ENCODE results near the gene THAP4. TPM values are rescaled to one million over a fixed set of nuclear protein-coding genes. Genes with fewer than 3 reads are reported as not detected.

Gene THAP4
- total and polyA plus RNA-seq, 2 of the 13 experiments (the other 11 are each of a cell fraction or from before 2014, with no cell fraction given): 59.7 to 75.7 TPM

DNA sequence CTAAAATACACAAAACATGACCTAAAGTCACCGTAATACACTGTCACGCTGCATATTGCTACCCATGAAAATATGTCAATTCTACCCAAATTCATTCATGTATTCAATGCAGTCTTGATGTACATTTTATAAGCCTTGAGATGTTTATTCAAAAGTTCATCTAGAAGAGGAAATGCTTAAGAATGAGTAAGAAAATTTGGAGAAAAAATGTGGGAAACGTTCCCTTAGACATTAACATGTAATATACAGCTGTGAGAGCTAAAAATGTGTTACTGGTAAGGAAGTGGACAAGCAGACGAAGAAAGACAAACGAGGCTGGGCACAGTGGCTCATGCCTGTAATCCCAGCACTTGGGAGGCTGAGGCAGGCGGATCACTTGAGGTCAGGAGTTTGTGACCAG, 37.3 kb downstream of the THAP4 start:
- Histone ChIP-seq H3K4me1 (ENCODE audit: insufficient read depth, low read length) (no peaks in the 10 kb centered on the region), H2AFZ (ENCODE audit: low read length) (no peak overlapping the region), H3K27ac (ENCODE audit: extremely low read length, insufficient read depth, low read length) (no peak overlapping the region), H3K4me3 (replicated peaks in 1 of 3; ENCODE audit: insufficient read depth in 1 of 3, low read depth in 2 of 3, low read length in 3 of 3) (no peak overlapping the region), H4K20me1 (ENCODE audit: insufficient read depth, low read length) (no peaks in the 10 kb centered on the region), H3K4me2 (ENCODE audit: low read depth, low read length) (no peak overlapping the region), H3K27me3 (ENCODE audit: control insufficient read depth in 1 of 2, insufficient read depth in 2 of 2, low read length in 2 of 2) (no peaks in the 10 kb centered on the region), H3K79me2 (ENCODE audit: insufficient read depth, low read length) (no peaks in the 10 kb centered on the region), H3K9ac (ENCODE audit: insufficient read depth, low read depth, low read length) (no peak overlapping the region), H3K9me3 (ENCODE audit: low read length) (no peaks in the 10 kb centered on the region), H3K36me3 (replicated peaks in 1 of 2; ENCODE audit: control insufficient read depth in 1 of 2, insufficient read depth in 2 of 2, low read length in 2 of 2) (peaks cover 23 to 72% of the 10 kb centered on the region in 2 experiments)
- no peak for ATAC-seq
- intact Hi-C loops (cut with micrococcal nuclease; ENCODE audit: unreplicated experiment): loop anchor here (5.0 kb wide), 1 partner anchor 47 kb away; no protein-coding TSS in a partner anchor
- in situ Hi-C loops (cut with HindIII; ENCODE audit: extremely low pct_ligation_motif_present, low pct_unique_long_range_greater_than_20kb): no loop called here
- TF ChIP-seq LBX2 (CRISPR knock-in tag; IDR thresholded peaks at IDR 0.05; ENCODE audit: borderline replicate concordance) (no peak), PCBP1 (IDR thresholded peaks at IDR 0.05; ENCODE audit: borderline replicate concordance, low read depth, low read length) (no peak), ZNF720 (CRISPR knock-in tag; IDR thresholded peaks at IDR 0.05) (no peak), ZNF441 (CRISPR knock-in tag; IDR thresholded peaks at IDR 0.05; ENCODE audit: borderline replicate concordance) (no peak), SYNCRIP (IDR thresholded peaks at IDR 0.05; ENCODE audit: insufficient read depth, low read depth, low read length) (no peak), SIX1 (CRISPR knock-in tag; IDR thresholded peaks at IDR 0.05; ENCODE audit: borderline replicate concordance) (no peak), SP2 (CRISPR knock-in tag; IDR thresholded peaks at IDR 0.05) (no peak)
- TF ChIP-seq, protein P1, sequence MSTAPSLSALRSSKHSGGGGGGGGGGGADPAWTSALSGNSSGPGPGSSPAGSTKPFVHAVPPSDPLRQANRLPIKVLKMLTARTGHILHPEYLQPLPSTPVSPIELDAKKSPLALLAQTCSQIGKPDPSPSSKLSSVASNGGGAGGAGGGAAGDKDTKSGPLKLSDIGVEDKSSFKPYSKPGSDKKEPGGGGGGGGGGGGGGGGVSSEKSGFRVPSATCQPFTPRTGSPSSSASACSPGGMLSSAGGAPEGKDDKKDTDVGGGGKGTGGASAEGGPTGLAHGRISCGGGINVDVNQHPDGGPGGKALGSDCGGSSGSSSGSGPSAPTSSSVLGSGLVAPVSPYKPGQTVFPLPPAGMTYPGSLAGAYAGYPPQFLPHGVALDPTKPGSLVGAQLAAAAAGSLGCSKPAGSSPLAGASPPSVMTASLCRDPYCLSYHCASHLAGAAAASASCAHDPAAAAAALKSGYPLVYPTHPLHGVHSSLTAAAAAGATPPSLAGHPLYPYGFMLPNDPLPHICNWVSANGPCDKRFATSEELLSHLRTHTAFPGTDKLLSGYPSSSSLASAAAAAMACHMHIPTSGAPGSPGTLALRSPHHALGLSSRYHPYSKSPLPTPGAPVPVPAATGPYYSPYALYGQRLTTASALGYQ (CRISPR knock-in tag; IDR thresholded peaks at IDR 0.05): no peak
- 96% methylated on average over 6 of the region's 6 CpGs for WGBS (ENCODE audit: low lambda C conversion rate)
- ChIA-PET CTCF (ENCODE audit: low intra/inter-chr PET ratio, low total read pairs) (no interaction called here), POLR2A (interaction anchor here (3.0 kb wide), 1 partner anchor 10 kb away, joined by 10 read pairs; no protein-coding TSS in a partner anchor)
- BruUV-seq (replicated peaks): no TSS peak
- FAIRE-seq: no peak
- DNase-seq (ENCODE audit: low spot score): no peak
